Muscle layer of duodenum (tissue), 2 donors: ENCODE data around the gene FXYD6.

Experiments used
- H3K27ac ChIP-seq: one replicate; pipeline ENCODE4 v1.7.0; 2013; ENCODE audit warnings: mild to moderate bottlenecking, low read length
- H3K27me3 ChIP-seq: one replicate; pipeline ENCODE4 v1.7.0; 2013; ENCODE audit warnings: low read depth, mild to moderate bottlenecking, control low read depth, low read length
- H3K36me3 ChIP-seq, 2 donors: one replicate each; pipeline ENCODE4 v1.7.0; 2013; ENCODE audit warnings: low read length in 2 of 2, control low read depth in 1 of 2, mild to moderate bottlenecking in 1 of 2; ENCODE audit not compliant: insufficient read depth in 2 of 2, control insufficient read depth in 1 of 2
- H3K4me1 ChIP-seq, 2 donors: one replicate each; pipeline ENCODE4 v1.7.0; 2013; ENCODE audit warnings: low read length in 2 of 2, mild to moderate bottlenecking in 2 of 2, control low read depth in 1 of 2, moderate library complexity in 1 of 2; ENCODE audit not compliant: insufficient read depth in 2 of 2, control insufficient read depth in 1 of 2
- H3K4me3 ChIP-seq, 2 donors: one replicate each; pipeline ENCODE4 v1.7.0; 2013; ENCODE audit warnings: low read length in 2 of 2, low read depth in 1 of 2, mild to moderate bottlenecking in 1 of 2
- H3K9me3 ChIP-seq, 2 donors: one replicate each; pipeline ENCODE4 v1.7.0; 2013; ENCODE audit warnings: low read length in 2 of 2, control low read depth in 1 of 2, mild to moderate bottlenecking in 1 of 2; ENCODE audit not compliant: control insufficient read depth in 1 of 2
- donor health status: healthy.

Gene FXYD6

DNA sequence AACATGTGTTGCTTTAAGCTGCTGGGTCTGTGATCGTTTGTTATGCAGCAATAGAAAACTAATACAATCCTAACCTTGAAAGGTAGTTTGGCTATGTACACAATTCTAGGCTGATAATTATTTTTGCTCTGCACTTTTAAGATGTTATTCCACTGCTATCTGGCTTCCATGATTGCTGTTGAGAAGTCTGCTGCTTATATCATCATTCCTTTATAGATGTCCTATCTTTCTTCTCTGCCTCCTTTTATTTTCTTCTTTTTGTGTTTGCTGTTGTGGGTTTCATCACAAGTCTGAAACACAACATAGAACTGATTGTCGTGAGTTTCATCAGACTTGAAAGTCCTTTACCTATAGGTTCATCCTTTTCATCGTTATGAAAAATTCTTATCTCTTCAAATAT lies 24.1 kb downstream of the FXYD6 start:
- Histone ChIP-seq H3K36me3 (no peaks in the 10 kb centered on the region), H3K9me3 (peaks cover 0 to 15% of the 10 kb centered on the region in 2 donors), H3K4me3 (no peak overlapping the region), H3K4me1 (peaks cover 0 to 12% of the 10 kb centered on the region in 2 donors), H3K27ac (no peak overlapping the region), H3K27me3 (no peaks in the 10 kb centered on the region)

DNA sequence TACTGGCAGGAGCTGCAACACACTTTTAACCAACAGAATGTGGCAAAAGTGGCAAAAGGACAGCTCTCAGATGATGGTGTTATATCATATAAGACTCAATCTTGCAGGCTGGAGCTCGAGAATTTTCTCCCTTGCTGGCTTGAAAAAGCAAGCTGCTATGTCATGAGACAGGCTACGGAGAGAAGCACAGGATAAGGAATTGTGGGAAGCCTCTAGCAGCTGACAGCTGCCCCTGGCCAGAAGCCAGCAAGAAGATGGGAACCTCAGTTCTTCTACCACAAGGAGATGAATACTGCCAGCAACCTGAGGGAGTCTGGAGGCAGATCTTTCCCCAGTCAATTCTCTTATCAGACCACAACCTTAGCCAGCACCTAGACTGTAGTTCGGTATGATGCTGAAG lies 24.6 kb downstream of the FXYD6 start:
- Histone ChIP-seq H3K36me3 (no peaks in the 10 kb centered on the region), H3K9me3 (peaks cover 0 to 15% of the 10 kb centered on the region in 2 donors), H3K4me1 (peaks cover 0 to 9% of the 10 kb centered on the region in 2 donors), H3K4me3 (no peak overlapping the region), H3K27me3 (no peaks in the 10 kb centered on the region), H3K27ac (peak overlapping the region; percentile 62)

DNA sequence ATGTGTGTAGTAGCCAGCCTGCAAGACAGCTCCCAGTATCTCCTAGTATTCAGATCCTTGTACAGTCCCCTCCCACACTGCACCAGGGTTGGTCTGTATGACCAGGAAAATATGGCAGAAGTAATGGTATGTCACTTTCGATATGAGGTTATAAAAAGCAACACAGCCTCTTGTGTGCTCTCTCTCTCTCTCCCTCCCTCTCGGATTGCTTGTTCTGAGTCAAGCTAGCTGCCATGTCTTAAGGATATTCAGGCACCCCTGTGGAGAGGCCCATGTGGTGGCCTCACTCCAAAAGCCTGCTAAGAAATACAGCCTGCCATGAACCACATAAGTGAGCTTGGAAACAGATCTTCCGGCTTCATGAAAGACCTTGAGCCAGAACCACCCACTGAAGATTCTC lies 25.4 kb downstream of the FXYD6 start:
- Histone ChIP-seq H3K4me3 (no peak overlapping the region), H3K27me3 (no peaks in the 10 kb centered on the region), H3K27ac (peak overlapping the region; percentile 62), H3K9me3 (peaks cover 0 to 15% of the 10 kb centered on the region in 2 donors), H3K36me3 (no peaks in the 10 kb centered on the region), H3K4me1 (peaks cover 0 to 6% of the 10 kb centered on the region in 2 donors)

DNA sequence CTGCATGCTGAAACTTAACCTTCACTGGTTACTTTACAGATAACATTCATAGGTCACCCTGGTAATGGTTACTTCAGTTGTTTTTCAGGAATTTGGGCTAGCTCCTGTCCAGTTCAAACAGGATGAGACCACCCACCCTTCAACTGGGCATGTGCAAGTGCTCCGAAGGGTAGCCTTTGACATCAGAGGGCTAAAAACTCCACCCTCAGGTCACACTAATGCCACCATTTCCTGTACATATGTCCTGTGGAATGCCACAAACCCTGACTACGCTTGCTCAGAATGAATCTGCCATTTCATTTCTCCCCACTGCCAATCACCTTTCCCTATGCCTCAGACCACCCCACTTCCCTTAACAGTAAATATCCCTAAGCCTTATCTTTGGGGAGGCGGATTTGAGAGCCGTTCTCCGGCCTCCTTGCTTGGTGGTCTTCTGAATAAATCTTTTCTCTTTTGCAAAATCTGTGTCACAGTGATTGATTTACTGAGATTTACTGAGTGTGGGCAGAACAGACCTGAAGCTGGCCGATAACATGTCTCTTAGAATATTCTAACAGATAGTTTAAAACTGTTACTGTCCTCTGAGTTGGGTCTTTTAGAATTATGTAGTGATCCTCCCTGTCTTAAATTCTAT lies 26.6 kb downstream of the FXYD6 start:
- H3K4me3 ChIP-seq, result no peak overlapping the region
- peaks cover 0 to 15% of the 10 kb centered on the region in 2 donors for H3K9me3 ChIP-seq
- peaks cover 0 to 5% of the 10 kb centered on the region in 2 donors for H3K4me1 ChIP-seq
- no peaks in the 10 kb centered on the region for H3K36me3 ChIP-seq
- H3K27me3 ChIP-seq, result no peaks in the 10 kb centered on the region
- H3K27ac ChIP-seq, result no peak overlapping the region

DNA sequence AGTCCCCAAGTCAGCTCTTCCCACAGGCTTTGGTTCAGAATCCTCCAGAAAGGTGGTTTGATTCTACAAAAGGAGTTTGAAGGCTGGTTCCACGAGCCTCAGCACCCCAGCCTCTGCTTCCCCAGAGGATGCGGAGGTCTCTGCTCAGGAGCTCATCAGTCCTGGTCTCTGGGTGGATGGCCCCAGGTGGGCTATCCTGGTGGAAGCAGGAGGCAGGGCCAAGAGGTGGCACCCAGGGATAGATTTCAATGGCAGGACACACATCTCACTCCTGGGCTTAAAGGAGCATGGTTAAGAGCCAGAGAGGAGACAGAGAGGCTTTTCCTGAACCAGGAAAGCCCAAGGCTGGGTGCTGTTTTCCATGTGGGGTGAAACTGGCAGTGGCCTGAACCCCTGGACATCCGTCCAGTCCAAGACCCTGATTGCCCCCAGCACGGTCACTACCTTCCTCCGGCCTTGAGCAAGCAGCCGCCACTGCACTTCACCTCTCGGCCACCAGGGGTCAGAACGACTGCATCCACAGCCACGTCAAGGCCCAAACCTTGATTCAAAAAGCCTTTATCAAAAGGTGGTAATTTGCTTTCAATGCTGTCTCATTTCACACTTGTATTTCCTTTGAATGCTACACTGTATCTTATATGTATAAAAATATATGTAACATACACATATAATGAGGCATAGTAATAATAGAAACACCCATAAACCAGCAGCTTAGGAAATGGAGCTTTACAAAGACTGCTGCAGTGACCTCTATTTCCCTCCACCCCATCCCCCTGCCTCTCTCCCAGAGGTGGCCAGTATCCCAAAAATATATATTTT lies 32.6 kb downstream of the FXYD6 start:
- H3K9me3 ChIP-seq, result no peaks in the 10 kb centered on the region
- H3K27ac ChIP-seq, result no peak overlapping the region
- peaks cover 0 to 4% of the 10 kb centered on the region in 2 donors for H3K4me1 ChIP-seq
- no peak overlapping the region for H3K4me3 ChIP-seq
- H3K27me3 ChIP-seq, result no peaks in the 10 kb centered on the region
- peaks cover 0 to 27% of the 10 kb centered on the region in 2 donors for H3K36me3 ChIP-seq

DNA sequence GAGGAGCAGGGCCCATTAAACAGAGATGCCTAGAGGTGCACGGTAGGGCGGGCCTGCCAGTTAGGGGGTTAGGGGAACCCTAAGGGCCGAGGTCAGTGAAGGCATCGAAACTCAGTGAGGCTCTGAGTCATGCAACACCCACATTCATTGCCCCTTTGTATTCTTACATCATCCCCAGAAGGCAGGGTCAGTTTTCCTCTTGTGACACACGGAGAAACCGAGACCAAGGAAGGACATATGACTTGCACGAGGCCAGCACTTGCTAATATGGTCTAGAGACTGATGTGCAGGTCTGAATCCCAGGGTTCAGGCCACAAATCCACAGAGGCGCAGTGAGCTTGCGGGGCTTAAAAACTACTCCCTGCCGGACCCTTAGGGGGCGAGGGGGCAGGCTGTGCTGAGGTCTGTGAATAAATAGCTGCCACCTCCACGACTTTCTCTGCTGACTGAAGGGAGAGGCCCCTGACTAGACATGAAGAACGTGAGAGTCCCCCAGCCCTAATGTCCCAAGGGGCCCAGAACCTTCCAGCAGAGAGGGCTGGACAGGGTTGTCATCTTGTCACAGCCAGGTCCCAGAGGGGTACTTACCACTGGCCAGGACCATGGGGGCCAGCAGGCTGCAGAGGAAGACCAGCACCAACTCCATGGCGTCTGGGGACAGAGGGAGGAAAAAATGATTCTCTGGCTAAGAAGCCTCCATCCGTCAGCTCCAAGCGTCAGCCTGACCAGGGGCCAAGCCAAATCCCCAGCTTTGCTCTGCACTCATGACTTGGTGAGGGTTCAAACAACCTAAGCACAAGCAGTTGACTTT lies 34.1 kb downstream of the FXYD6 start:
- no peaks in the 10 kb centered on the region for H3K27me3 ChIP-seq
- no peak overlapping the region for H3K27ac ChIP-seq
- H3K4me1 ChIP-seq, result peaks cover 0 to 4% of the 10 kb centered on the region in 2 donors
- H3K4me3 ChIP-seq, result no peak overlapping the region
- H3K36me3 ChIP-seq, result peaks cover 0 to 34% of the 10 kb centered on the region in 2 donors
- H3K9me3 ChIP-seq, result no peaks in the 10 kb centered on the region

DNA sequence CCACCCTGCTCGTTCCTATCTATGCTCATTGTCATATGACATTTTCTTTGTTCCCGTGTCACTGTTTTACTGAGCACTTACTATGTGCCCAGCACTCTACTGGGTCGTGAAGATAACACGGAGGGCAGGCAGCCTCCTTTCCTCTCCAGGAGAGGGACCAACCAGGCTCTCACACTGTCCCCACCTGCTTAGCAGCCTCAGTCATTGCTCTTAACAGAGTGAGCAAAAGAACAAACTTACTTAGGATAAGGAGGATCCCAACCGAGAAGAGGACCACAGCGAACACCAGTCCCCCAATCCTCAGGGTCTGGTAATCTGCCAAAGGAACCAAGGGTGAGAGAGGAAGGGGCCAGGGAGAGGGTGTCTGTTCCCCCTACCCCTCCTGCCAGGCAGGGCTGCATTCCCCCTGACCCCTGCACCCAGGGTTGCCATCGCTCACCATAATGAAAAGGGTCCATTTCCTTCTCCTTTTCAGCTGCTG lies 34.9 kb downstream of the FXYD6 start:
- Histone ChIP-seq H3K27ac (no peak overlapping the region), H3K4me1 (peaks cover 0 to 7% of the 10 kb centered on the region in 2 donors), H3K36me3 (peaks cover 0 to 34% of the 10 kb centered on the region in 2 donors), H3K9me3 (no peaks in the 10 kb centered on the region), H3K27me3 (no peaks in the 10 kb centered on the region), H3K4me3 (no peak overlapping the region)

DNA sequence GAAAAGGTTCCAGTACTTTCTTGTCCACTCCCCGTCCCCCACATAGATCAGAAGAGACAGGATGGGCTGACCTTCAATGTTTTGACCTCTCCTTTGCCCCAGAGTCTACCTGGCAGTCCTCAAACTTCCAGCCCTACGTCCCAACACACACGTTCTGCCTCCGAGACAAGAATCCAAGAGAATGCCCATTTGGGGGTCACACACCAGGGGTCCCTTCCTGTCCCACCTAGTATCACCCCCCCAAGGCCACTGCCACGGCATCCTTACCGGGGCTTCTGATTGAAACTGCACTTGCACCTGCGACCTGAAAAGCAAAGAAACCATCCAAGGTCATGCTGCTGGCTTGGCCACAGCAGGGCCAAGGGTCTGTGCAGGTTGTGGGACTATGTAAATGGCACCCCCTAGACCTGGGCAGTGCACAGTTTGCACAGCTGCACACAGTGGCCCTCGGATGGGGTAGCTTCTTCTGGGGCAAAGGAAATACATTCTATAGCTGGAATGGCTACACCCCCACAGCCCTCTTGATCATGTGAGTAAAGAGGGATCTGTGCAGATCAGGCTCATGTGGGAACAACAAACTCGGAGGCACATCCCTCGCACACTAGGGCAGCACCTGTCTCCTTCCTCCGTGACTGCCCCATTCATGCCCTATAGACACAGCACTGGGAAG lies 35.4 kb downstream of the FXYD6 start:
- Histone ChIP-seq H3K9me3 (no peaks in the 10 kb centered on the region), H3K4me1 (peaks cover 0 to 7% of the 10 kb centered on the region in 2 donors), H3K36me3 (peaks cover 0 to 34% of the 10 kb centered on the region in 2 donors), H3K27ac (no peak overlapping the region), H3K27me3 (no peaks in the 10 kb centered on the region), H3K4me3 (no peak overlapping the region)

DNA sequence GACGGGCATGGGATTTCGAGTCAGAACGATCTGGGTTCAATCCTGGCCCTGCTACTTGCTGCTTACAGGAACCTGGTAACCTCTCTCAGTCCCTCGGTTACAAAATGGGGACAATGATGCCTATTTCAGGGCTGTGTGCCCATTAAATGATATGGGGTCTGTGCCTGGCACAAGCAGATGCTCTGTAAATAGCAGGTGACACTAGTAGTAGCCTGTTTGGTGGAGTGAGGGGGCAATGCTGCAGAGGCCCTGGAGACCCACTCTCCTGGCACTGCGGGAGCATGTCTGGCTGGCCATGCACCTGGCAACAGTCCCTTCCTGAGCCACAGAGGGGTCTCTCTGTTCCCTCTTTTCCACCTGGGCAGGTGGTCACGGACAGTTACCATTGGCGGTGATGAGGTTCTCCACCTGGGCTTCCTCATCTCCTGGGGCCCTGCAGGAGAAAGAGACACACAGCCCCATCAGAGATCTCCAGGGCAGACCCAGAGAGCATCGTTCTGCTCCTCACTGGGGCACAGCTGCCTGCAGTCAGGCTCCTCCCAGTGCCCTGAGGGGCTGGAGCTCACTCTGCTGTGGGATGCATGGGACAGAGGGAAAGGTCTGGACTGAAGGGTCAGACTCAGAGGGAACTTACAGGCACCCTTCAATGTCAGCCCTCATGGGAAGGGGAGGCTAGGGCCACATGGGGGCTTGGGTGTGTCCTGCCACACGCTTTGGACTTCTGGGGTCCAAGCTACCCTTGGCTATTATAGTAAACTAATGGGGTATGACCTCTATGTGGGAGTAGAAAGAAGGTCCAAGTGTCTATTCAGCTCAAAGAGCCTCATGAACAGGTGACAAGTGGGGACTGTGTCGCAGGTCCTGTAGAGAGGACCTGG lies 36.3 kb downstream of the FXYD6 start:
- Histone ChIP-seq H3K27me3 (no peaks in the 10 kb centered on the region), H3K4me1 (peaks cover 0 to 7% of the 10 kb centered on the region in 2 donors), H3K36me3 (peaks cover 0 to 34% of the 10 kb centered on the region in 2 donors), H3K27ac (no peak overlapping the region), H3K9me3 (no peaks in the 10 kb centered on the region), H3K4me3 (no peak overlapping the region)

DNA sequence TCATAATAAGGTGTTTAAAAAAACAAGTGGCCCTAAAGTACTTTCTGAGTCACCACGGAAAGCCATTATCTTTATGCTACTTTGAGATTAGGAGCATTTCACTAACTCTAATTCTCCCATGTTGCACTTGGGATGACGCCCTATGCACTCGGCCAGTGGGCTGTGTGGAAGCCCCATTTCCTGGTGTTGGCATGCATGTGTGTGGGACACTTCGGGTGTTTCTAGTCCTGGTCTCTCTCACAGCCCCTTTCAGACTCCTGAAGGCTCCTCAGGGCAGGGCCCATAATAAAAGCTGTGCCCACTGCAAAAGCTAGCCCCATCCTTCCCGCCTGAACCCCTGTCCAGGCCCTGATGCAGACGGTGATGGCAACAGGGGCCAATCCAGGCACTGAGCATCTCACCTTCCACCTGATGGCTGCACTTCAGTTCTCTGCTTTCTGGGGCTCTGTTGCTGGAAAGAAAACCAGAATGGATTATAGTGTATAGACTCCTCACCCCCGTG lies 37.0 kb downstream of the FXYD6 start:
- H3K27me3 ChIP-seq, result no peaks in the 10 kb centered on the region
- peaks cover 0 to 34% of the 10 kb centered on the region in 2 donors for H3K36me3 ChIP-seq
- H3K9me3 ChIP-seq, result no peaks in the 10 kb centered on the region
- H3K4me1 ChIP-seq, result peaks cover 0 to 7% of the 10 kb centered on the region in 2 donors
- no peak overlapping the region for H3K4me3 ChIP-seq
- H3K27ac ChIP-seq, result no peak overlapping the region
